GM21619 (cell line): ENCODE data around the gene PTPN12.

ENCODE experiments used
- ATAC-seq: cut with Tn5 transposase; IDR thresholded peaks from one replicate; pipeline ENCODE4 v1.9.1; 2021; ENCODE audit not compliant: unreplicated experiment

Gene PTPN12

GRCh38 chr7:77658928-77659327, 121.8 kb downstream of the PTPN12 start:
- ATAC-seq = no peak

- ATAC-seq = no peak
Observed at GRCh38 chr7:77661816-77662215, 124.7 kb downstream of the PTPN12 start.

- no peak for ATAC-seq
Observed at GRCh38 chr7:77662869-77663268, 125.8 kb downstream of the PTPN12 start.

DNA sequence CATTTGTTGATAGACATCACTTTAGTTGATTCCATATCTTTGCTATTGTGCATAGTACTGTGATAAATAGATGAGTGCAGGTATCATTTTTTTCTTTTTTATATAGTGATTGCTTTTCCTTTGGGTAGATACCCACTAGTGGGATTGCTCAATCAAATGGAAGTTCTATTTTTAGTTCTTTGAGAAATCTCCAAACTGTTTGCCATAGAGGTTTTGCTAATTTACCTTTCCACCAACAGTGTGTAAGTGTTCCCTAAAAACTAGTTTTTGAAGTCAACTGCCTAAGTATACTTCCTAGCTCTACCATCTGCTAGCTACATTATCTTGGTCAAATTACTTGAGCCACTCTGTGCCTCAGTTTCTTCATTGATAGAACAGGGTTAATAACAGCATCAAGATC, 127.6 kb downstream of the PTPN12 start:
- no peak for ATAC-seq

DNA sequence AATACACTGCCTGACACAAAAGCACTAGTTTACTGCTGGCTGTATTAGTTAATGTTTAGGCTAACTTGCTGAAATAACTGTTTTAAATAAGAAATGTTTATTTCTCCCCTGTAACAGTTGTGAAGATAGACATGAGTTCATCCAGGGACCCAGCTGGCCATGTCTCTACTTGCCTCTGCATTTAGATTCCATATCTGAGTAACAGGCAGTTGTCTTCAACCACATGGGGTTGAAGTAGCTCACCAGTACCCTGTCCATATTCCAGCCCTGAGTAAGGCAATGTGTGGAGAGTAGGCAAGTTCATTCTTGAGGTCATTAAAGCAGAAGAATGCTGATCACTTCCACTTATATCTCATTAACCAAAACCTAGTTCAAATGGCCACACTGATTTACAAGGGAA, 128.1 kb downstream of the PTPN12 start:
- no peak for ATAC-seq

- no peak for ATAC-seq
Observed at GRCh38 chr7:77667459-77668086, 130.5 kb downstream of the PTPN12 start.

GRCh38 chr7:77674878-77675277, 137.8 kb downstream of the PTPN12 start:
- peak; percentile 80 for ATAC-seq

DNA sequence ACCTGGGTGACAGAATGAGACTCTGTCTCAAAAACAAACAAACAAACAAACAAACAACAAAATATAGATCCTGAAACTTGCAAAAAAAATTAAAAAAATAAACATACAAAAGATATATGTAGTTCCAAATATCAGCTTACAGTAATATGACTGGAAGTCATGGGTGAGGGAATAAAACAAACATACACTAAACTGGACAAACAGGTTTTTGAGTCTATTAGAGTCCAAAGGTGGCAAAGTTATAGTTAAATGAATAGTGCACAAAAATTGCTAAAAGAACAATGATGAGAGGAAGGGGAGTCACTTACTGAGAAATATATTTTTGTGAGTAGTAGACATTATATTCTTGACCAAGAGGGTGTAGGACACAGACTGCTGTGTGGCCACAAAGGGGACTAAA, 142.5 kb downstream of the PTPN12 start:
- no peak for ATAC-seq

GRCh38 chr7:77680266-77680665, 143.2 kb downstream of the PTPN12 start:
- no peak for ATAC-seq

DNA sequence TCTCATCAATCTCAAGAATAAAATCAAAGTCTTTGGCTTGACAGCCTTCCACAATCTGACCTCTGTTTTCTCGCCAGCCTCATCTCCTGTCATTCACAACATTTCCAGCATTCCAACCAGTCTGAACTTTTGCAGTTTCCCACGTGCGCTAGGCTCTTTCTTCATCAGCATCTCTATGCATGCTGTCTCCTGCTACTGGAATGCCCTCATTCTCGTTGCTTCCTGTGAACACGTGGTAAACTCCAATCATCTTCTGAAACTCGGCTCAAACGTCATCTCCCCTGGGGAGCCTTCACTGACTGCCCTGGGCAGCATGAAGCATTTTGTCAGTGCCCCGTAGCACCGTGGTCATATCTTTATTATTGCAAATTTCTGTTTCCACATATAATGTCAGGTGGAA, 146.9 kb downstream of the PTPN12 start:
- ATAC-seq = no peak

- no peak for ATAC-seq
Observed at GRCh38 chr7:77685233-77685632, 148.1 kb downstream of the PTPN12 start.

DNA sequence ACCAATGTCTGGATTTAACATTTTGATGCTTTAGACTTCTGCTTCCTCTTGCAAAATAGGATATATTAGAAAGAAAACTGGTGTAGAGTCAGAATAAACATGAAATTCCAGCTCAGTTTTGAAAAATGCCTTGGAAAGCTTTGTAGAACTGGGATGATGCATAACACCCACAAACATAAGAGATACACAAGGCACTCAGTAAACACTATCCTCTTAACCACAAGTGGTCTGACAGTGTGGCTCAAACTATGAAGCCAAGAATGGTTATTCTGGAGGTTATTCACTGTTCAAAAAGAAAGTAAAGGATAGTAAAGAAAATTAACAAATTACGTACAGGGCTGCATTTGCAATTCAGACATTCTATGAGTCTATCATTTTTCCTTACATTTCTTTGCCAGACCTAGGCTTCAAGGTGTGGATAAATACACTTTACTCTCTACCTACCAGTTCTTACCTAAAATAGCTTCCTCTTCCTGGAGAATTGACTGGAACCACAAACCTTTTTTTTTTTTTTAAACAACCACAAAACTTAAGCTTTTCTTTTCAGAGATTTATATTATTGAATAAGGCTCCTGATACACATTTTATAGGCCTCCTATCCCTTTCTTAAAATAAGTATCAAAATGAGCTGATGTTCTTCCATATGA, 150.1 kb downstream of the PTPN12 start:
- no peak for ATAC-seq

- peak; percentile 47 for ATAC-seq
Observed at GRCh38 chr7:77687747-77688144, 150.7 kb downstream of the PTPN12 start.
